Glomerular endothelial cell (primary cell): ENCODE data around the gene USB1. TPM values are rescaled to one million over a fixed set of nuclear protein-coding genes. Genes with fewer than 3 reads are reported as not detected.

Experiments
- DNase-seq: peaks from one replicate; pipeline ENCODE4 v3.0.0-alpha.2; 2011; ENCODE audit warnings: low read depth, low spot score; ENCODE audit errors: extremely low read depth
- total RNA-seq: library from RNA; depleted of rRNA; stranded (reverse); fragments of >200 nt; gene quantifications from 2 replicates; pipeline ENCODE4 v1.2.3, GENCODE V29; 2015

The USB1 gene
- total RNA-seq, 1 donor from 2014 or later: 85.7 TPM

DNA sequence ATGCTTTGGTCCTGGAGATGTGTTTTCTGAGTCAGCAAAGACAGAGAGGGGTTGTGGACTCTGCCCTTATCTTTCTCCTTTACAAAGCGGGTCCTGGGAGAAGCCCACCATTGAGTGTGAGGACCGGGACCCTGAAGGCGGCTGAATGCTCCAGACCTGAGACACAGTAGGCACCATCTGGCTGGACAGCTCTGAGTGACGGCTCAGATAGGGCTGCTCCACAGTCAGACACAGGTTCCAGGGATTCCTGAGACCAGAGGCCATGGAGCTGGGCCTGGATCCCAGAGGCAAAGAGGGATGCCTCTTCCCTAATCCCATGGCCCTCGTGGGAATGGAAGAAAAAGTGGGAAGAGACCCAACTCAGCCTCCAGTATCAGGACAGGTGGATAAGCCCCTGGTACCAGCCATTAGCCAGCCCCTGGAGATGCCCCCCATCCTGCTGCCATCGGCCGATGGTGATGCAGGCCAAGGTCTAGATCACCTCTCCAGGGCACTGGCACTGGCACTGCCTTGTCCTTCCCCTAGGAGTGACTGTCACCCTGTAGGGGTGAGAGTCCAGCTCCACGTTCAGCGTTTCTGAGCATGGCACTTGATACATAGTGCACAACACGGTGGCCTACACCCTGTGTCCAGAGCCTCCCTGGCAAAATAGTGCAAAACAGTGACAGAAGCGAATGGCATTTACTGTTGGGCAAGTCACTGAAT, 29.1 kb downstream of the USB1 start:
- DNase-seq: no peak

DNA sequence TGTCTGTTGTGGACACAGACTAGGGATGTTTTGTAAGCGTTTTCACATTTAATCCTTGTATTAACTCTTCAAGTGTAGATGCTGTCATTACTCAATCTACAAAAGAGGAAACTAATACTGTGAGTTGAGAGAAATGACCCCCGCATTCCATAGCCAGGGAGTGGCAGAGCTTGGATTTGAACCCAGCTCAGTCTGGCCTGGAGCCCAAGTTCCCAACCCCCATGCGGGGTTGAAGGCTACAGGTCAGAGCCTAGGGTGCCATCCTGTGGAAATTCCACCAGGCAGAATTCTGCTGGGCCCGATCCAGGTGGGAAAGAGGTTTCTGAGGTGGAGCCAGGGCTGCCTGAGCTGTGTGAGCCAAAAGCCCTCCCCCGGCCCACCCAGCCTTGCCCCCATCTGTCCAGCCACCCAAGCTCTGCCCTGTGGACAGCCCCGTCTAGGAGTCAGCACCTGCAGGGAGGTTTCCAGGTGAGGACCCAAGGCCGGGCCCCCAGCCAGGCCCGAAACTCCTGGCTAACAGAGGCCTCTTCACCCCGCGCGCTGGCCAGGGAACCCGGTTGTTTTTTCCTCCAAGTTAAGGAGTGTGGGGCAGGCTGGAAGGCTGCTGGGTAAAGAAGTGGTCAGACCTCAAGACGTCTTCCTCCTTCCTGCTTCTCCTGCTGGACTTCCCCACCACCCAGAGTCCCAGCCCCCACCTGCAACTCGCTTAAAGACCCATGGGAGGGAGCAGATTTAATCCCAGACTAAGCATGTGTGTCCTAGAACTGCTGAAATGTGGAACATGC, 30.0 kb downstream of the USB1 start:
- DNase-seq: no peak

DNA sequence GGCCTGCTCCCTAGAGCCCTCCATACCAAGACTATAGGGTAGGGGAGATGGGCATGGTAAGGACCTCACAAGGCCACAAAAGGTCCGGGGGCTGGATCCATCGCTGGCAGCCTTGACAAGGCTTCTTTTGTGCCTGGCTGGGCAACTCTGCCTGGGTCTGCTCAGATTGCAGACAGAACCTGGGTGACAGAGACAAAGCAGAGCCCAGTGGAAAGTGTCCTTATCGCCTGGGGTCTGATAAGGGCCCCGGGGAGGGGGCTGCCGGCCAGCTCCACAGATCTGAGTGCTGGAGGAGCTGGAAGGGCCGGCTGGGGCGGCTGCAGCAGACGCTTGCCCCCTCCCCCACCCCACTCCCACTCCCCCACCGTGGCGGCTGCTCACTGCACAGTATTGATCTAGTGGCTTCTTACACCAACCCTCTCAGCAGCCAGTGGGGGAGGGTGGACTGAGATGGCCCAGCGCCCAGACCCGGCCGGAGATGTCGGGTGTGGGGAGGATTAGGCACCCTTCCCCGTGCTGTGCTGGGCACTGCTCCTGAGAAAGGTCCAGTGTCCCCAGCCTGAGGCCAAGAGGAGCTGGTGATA, 31.6 kb downstream of the USB1 start:
- no peak for DNase-seq

DNA sequence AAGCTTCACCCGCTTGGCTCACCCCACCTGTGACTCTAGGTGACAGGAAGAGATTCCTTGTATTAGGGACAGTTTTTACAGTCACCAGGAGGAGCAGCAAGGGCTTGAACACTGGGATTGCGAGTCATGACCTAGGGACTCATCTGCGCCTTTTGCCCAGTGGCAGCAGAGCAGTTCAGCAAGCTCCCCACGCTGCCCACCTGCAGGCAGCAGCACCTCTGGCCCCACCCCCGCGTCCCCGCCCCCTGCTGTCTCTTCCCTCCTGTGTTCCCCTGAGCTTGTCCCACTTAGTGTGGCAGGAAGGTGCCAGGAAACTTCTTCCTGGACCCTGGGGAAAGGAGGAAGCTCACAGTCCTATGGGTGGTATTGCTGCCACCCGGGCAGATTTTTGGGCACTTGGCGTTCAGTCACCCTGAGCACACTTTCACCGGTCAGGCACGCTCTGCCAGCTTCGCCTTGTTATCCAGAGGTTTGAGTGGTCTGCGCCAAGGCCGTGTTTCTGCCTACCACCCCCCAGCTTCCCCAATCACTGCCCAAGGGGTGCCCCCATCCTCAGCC, 33.0 kb downstream of the USB1 start:
- DNase-seq: no peak

DNA sequence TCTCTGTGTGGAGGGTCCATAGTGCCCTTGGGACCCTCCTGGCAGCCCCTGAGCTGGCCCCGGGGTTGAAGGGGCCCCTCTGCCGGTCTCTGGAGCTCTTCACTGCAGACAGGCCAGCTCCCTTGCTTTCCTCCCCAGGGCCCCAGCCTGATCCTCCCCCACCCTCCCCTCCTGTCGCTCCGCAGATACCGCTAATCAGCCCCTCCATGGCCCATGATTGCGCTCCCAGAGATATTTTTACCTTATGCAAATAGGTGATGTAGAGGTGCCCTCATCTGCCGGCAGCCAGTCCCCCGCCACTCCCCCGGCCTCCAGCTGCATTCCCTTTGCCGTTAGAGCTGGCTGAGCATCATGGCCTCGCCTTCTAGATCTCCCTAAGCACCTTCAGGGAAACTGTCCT, 33.6 kb downstream of the USB1 start:
- no peak for DNase-seq

DNA sequence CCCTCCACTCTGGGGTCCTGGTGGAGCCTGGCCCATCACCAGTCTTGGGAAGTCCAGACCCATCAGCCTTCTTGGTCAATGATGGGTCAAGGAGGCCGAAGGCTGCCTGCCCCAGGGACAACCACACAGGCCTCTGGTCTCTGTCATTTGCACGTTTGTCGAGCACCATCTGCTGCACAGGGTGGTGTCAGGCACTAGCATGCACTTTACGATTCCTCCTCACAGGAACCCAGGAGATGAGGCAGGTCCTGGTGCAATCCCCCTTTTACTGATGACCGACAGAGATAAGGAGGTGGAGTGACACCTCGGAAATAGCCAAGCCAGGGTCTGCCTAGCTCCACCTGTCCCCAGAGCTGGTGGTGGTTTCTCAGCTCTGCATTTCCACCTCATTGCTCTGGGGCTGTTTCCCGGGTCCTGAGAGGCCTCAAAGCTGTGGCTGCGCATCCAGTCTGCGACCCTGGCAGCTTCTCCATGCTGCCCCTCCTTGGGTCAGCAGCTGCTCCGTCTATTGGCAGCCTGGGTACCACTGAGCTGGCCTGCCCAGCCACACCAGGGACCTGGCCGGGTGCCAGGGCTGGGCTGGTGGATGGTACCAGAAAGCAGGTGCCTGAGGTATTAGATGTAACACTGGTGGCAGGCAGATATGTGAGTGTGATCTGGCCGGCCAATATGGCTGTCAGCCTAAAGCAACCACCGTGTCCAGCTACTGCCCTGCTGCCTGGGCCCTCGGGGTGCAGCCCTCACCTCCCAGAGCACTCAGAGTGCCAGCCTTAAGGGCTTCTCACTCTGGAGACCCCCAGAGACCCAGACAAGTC, 34.4 kb downstream of the USB1 start:
- DNase-seq: no peak

DNA sequence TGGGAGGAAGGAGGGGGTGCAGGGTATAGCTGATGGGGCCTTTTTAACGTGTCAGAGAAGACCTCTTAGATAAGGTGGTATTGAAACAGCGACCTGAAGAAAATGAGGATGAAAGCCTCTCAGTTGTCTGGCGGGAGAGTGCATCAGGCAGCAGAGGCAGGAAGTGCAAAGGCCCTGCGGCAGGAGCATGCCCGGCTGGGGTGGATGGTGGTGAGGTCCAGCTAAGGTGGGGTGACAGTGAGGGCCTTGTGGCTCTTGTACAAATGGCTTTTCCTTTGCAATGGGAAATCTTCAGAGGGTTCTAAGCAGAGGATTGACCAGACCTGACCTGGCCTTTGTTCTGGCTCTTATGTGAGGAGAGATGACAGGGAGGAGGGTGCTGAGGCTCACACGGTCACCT, 35.7 kb downstream of the USB1 start:
- no peak for DNase-seq

DNA sequence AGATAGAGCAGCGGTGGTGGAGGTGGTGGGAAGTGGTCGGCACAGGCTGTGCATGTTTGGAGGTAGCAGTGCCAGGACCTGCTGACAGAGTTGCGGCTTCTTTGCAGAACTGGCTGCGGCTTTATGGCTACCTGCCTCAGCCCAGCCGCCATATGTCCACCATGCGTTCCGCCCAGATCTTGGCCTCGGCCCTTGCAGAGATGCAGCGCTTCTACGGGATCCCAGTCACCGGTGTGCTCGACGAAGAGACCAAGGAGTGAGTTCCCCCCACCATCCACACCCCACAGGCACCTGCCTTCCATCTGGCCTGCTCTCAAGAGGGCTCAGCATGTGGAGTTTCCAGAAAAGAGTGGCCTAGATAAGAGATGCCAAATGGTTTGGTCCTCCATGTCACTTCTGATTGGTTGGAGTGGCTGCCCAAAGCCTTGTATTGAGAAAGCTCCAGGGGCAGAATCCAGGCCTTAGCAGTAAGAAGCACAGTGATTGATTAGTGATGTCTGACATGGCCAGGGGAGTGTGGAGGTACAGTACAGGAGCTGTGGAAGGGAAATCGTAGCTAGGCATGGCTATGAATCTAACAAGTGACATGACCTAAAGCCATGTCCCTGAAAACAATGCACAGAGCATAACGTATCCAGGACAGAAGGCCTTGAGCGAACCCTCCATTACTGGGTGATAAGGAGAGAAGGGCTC, 36.3 kb downstream of the USB1 start:
- no peak for DNase-seq

DNA sequence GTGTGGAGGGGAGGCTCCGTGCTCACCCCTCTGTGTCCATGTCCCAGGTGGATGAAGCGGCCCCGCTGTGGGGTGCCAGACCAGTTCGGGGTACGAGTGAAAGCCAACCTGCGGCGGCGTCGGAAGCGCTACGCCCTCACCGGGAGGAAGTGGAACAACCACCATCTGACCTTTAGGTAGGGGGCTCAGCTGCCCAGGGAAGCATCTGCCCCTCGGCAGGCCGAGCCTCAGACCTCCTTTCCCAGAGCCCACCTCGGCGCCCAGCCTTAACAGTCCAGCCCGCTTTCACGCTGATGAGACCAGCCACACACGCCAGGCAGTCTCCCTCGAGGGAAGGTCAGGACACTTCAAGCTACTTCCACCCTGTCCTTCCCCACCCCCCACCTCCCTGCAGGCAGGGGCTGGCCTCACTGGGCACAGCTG, 37.0 kb downstream of the USB1 start:
- no peak for DNase-seq

DNA sequence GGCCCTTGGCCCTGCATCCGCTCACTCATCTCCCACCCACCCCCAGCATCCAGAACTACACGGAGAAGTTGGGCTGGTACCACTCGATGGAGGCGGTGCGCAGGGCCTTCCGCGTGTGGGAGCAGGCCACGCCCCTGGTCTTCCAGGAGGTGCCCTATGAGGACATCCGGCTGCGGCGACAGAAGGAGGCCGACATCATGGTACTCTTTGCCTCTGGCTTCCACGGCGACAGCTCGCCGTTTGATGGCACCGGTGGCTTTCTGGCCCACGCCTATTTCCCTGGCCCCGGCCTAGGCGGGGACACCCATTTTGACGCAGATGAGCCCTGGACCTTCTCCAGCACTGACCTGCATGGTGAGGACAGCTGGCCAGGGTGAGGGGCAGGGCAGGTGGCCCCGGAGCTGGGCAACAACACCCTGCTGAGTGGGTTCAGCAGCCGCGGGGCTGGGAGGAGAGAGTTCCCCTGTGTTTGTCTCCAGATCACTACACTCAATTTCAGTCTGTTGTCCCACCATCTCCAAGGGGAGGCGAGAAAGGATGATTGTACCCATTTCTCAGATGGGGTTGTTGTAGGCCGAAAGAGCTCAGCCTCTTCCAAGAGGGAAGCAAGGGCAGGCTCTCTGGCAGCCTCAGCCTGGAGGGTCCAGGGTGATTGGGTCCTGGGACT, 38.8 kb downstream of the USB1 start:
- DNase-seq: no peak

DNA sequence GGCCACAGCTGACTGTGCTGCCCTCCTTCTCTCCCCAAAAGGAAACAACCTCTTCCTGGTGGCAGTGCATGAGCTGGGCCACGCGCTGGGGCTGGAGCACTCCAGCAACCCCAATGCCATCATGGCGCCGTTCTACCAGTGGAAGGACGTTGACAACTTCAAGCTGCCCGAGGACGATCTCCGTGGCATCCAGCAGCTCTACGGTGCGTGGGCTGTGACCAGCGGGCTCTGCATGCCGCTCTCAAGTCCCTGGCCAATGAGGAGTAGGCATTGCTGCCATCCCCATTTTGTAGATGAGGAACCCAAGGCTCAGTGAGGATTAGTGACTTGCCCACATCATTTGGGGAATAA, 39.3 kb downstream of the USB1 start:
- no peak for DNase-seq

DNA sequence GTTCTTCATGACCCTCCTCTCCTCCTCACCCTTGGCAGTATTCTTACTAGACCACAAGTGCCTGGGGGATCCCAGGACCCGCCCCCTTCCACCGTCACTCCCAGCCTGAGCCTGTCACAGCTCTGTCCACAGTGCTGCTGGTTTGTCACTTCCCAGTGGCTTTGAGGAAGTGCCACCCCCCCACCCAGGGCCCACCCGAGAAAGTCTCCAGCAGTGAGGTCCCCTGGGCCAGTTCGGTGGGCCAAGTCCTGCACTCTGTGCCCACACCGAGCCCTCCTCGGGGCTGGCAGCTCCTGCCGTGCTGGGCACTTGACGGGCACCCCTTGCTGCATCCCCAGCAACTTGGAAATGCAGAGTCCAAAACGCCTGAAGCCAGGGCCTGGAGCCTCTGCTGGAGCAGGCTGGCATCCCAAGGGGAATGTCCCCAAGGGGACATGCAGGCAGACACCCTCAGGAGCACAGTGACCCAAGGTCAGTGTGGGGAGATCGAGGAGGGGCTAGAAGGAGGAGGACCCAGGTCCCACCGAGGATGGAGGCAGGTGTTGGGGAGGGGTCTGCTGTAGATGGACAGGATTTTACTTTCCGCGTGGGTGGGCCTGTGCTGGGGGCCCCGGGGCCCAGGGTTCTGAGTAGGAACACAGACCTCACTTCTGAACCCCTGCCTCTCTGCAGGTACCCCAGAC, 39.9 kb downstream of the USB1 start:
- no peak for DNase-seq

DNA sequence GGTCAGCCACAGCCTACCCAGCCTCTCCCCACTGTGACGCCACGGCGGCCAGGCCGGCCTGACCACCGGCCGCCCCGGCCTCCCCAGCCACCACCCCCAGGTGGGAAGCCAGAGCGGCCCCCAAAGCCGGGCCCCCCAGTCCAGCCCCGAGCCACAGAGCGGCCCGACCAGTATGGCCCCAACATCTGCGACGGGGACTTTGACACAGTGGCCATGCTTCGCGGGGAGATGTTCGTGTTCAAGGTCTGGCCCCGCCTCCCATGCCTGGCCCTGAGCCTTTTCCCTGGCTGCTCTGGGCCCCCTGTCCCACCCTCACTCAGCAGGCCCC, 40.4 kb downstream of the USB1 start:
- no peak for DNase-seq

DNA sequence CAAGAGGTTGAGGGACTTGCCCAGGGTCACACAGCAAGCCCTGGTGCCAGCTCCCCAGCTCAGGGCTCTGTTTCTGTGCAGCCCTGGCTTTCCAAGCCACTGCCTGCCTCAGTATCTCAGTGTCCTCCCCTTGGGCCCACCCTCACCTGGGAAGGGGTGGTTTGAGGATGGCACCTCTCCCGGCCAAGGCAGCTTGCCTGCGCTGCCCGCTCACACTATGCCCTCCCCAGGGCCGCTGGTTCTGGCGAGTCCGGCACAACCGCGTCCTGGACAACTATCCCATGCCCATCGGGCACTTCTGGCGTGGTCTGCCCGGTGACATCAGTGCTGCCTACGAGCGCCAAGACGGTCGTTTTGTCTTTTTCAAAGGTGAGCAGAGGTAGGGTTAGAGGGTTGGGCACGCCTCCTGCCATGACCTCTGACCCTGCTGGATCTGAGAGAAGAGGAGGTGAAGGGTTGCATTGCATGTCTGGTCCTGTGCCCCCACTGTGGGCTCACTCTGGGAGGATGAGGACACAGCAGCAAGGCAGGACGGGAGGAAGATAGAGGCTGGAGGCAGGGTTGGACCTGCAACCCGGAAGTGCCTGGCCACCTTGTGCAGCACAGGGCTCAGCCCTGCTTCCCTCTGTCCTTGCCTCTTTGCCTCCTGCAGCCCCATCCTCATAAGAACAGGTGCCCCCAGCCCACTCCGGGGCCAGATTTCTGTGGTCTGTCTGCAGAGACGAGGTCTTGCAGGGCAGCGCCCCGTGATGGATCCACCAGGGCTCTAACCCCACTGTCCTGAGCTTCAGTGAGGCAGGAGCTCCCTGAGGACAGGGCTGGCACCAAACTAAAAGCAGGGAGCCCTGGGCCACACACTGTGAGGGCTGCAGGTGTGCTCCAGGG, 41.0 kb downstream of the USB1 start:
- DNase-seq: no peak

DNA sequence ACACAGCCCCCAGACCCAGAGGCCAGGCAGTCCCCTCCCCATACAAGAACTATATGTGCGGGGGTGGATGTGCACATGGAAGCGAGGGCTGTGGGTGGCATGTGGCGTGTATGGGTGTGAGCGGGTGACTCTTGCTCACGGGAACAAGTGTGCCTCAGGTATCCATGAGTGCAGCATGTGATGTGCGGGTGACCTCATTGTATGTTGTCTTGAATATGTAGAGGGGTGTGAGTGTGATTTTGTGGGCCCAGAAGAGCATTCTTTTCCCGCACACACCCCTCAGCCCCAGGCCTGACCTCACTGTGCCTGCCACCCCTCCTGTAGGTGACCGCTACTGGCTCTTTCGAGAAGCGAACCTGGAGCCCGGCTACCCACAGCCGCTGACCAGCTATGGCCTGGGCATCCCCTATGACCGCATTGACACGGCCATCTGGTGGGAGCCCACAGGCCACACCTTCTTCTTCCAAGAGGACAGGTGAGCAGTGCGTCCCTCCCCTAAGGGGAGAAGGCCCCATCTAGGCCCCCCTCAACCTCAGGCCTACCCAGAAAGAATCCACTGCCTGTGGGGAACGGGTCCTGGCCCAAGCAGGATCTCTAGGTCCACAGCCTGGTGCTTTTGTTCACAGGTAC, 41.8 kb downstream of the USB1 start:
- DNase-seq: no peak

DNA sequence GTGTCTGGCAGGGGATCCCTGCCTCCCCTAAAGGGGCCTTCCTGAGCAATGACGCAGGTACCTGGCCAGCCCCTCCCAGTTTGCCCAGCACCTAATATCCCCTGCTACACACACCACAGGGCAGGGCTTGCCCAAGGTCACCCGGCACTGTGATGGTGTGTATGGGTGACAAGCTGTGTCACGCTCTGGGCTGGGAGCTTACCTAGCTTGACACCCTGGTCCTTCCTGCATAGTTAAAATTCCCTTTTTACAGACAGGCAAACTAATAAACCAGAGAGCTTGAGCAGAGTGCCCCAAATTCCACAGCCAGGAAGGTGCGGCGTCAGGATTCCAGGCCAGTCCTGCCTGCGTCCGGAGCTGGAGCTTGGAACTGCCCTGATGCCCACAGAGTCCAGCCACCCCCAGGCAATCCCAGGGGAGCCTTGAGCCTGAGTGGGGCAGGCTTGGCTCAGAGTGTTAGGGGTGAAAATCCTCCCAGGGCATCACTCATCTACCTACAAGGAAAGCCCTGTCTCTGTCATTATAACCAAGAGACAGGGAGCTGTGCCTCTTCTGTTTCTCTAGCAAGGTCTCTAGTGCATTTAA, 42.5 kb downstream of the USB1 start:
- no peak for DNase-seq

DNA sequence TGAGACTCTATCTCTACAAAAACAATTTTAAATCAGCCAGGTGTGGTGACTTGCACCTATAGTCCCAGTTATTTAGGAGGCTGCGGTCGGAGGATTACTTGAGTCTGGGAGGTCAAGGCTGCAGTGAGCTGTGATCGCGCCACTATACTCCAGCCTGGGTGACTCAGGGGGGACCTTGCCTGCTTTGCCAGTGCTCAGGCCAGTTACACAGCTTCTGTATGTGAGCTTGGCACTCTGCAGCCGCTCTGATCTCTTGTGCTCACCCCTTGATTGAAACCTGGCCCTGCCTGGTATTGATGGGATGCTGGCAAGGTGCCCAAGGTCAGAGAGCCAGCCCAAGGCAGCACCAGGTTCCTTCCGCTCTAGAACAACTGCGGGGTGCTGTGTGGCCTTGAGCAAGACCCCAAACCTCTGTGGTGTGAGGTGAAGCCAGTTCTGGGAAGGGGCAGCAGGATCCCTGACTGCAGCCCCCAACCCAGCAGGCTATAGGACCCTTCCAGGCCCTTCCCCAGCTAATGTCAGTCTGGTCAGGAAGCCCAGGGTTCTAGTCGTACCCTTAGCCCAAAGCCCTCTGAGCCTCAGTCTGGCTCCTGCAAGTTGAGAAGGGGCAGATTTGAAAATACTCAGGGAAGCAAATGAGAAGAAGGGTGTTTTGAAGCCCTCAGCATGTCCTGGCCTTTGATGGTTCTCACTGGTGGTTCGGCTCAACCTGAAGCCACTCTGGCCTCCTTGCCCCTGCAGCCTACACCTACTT, 43.2 kb downstream of the USB1 start:
- no peak for DNase-seq
